NT2/D1 (cell line): ENCODE measurements around the gene ROBO1.

Experiments used
- SUZ12 ChIP-seq: IDR thresholded peaks from 2 replicates; pipeline ENCODE4 v1.6.1; 2011; ENCODE audit not compliant: insufficient read length, insufficient read depth; ENCODE audit errors: extremely low read depth
- YY1 ChIP-seq: IDR thresholded peaks from 2 replicates; pipeline ENCODE4 v1.6.1; 2011; ENCODE audit not compliant: insufficient read length, insufficient read depth
- ZNF274 ChIP-seq: IDR thresholded peaks from 2 replicates; pipeline ENCODE4 v1.6.1; 2011; ENCODE audit warnings: mild to moderate bottlenecking, low read depth, low read length

- TF ChIP-seq YY1 (no peak), SUZ12 (no peak), ZNF274 (no peak)
Measured at GRCh38 chr3:78728406-78729145, 1039.2 kb downstream of the ROBO1 start.
